CD14-positive monocyte (primary cell): Measurements from ENCODE around the gene TSPAN5. TPM values are rescaled to one million over a fixed set of nuclear protein-coding genes. Genes with fewer than 3 reads are reported as not detected.

ENCODE experiments used
- DNase-seq, 3 donors: peaks; one replicate each; pipeline ENCODE4 v3.0.0-alpha.2; 2011 to 2022
- H2AFZ ChIP-seq: 2 replicates; pipeline ENCODE4 v1.6.0; 2012; ENCODE audit warnings: mild to moderate bottlenecking, low read depth, low read length, inconsistent platforms; ENCODE audit not compliant: insufficient read depth, poor library complexity, severe bottlenecking
- H3K27ac ChIP-seq, 2 donors: 1 replicate in 1 of 2; 2 replicates in 1 of 2; pipeline ENCODE4 v1.5.1; 2012 to 2013; ENCODE audit warnings: low read length in 2 of 2, control low read depth in 1 of 2, inconsistent platforms in 1 of 2, low read depth in 1 of 2, mild to moderate bottlenecking in 1 of 2
- H3K27me3 ChIP-seq, 2 donors: one replicate each; pipeline versions ENCODE4 v1.6.0 to v1.6.1; 2011 to 2013; ENCODE audit warnings: low read length in 2 of 2; ENCODE audit not compliant: control insufficient read depth in 2 of 2, insufficient read depth in 2 of 2
- H3K36me3 ChIP-seq, 2 donors: replicated peaks in 1 of 2; 1 replicate in 1 of 2; 2 replicates in 1 of 2; pipeline versions ENCODE4 v1.5.1 to v1.6.1; 2012 to 2013; ENCODE audit warnings: low read length in 2 of 2, control low read depth in 1 of 2, inconsistent platforms in 1 of 2, mild to moderate bottlenecking in 1 of 2; ENCODE audit not compliant: insufficient read depth in 2 of 2, control insufficient read depth in 1 of 2
- H3K4me1 ChIP-seq, 2 donors: 1 replicate in 1 of 2; 2 replicates in 1 of 2; pipeline versions ENCODE4 v1.5.1 to v1.6.1; 2012 to 2013; ENCODE audit warnings: low read length in 2 of 2, control low read depth in 1 of 2, inconsistent platforms in 1 of 2, mild to moderate bottlenecking in 1 of 2, moderate library complexity in 1 of 2; ENCODE audit not compliant: insufficient read depth in 2 of 2, control insufficient read depth in 1 of 2
- H3K4me2 ChIP-seq: replicated peaks from 2 replicates; pipeline ENCODE3; 2012; ENCODE audit warnings: low read length, moderate library complexity, mild to moderate bottlenecking; ENCODE audit not compliant: poor library complexity, severe bottlenecking; ENCODE audit errors: extremely low read depth
- H3K4me3 ChIP-seq, 3 experiments: fragments of 200-600 bp in 1 of 3; sonication (generic) in 1 of 3; replicated peaks in 1 of 3; 1 replicate in 2 of 3; 2 replicates in 1 of 3; pipeline ENCODE4 v1.5.1; 2011 to 2013; ENCODE audit warnings: low read length in 3 of 3, mild to moderate bottlenecking in 3 of 3, control low read depth in 2 of 3, low read depth in 2 of 3, inconsistent platforms in 1 of 3, moderate library complexity in 1 of 3
- H3K79me2 ChIP-seq: 2 replicates; pipeline ENCODE4 v1.6.0; 2012; ENCODE audit warnings: mild to moderate bottlenecking, control low read depth, inconsistent platforms, low read length, moderate library complexity; ENCODE audit not compliant: insufficient read depth
- H3K9ac ChIP-seq: 2 replicates; pipeline ENCODE4 v1.6.0; 2017; ENCODE audit warnings: low read length, mild to moderate bottlenecking; ENCODE audit not compliant: insufficient read depth, poor library complexity, severe bottlenecking
- H3K9me3 ChIP-seq, 2 donors: replicated peaks in 1 of 2; 1 replicate in 1 of 2; 2 replicates in 1 of 2; pipeline versions ENCODE4 v1.5.1 to v1.6.1; 2012 to 2013; ENCODE audit warnings: low read length in 2 of 2, control low read depth in 1 of 2; ENCODE audit not compliant: control insufficient read depth in 1 of 2, insufficient read depth in 1 of 2
- H4K20me1 ChIP-seq: 2 replicates; pipeline ENCODE4 v1.6.0; 2012; ENCODE audit warnings: mild to moderate bottlenecking, low read length, control low read depth, moderate library complexity; ENCODE audit not compliant: insufficient read depth
- H3K27ac Mint-ChIP-seq, 7 donors: one replicate each; pipeline ENCODE4 v1.8.0; 2020; ENCODE audit warnings: mild to moderate bottlenecking in 7 of 7, mixed read lengths in 7 of 7, moderate library complexity in 6 of 7, inconsistent platforms in 2 of 7
- H3K27me3 Mint-ChIP-seq, 3 donors: one replicate each; pipeline ENCODE4 v1.8.0; 2021 to 2022; ENCODE audit warnings: low read depth in 3 of 3, mild to moderate bottlenecking in 3 of 3, mixed read lengths in 3 of 3, moderate library complexity in 3 of 3, inconsistent platforms in 1 of 3
- H3K36me3 Mint-ChIP-seq, 2 donors: one replicate each; pipeline ENCODE4 v1.8.0; 2020; ENCODE audit warnings: mixed read lengths in 2 of 2, inconsistent platforms in 1 of 2, mild to moderate bottlenecking in 1 of 2
- H3K4me1 Mint-ChIP-seq: one replicate; pipeline ENCODE4 v1.8.0; 2020; ENCODE audit warnings: mild to moderate bottlenecking, mixed read lengths
- H3K4me3 Mint-ChIP-seq, 2 donors: one replicate each; pipeline ENCODE4 v1.8.0; 2020; ENCODE audit warnings: mild to moderate bottlenecking in 2 of 2, mixed read lengths in 2 of 2, moderate library complexity in 1 of 2
- H3K9me3 Mint-ChIP-seq, 7 donors: one replicate each; pipeline ENCODE4 v1.8.0; 2020 to 2022; ENCODE audit warnings: mixed read lengths in 7 of 7, mild to moderate bottlenecking in 6 of 7, moderate library complexity in 6 of 7, inconsistent platforms in 2 of 7
- CTCF ChIP-seq: fragments of 200-600 bp; IDR thresholded peaks from one replicate; pipeline ENCODE4 v1.8.0; 2022; ENCODE audit warnings: antibody characterized with exemption, mild to moderate bottlenecking
- WGBS: methylation state at CpG from one replicate; pipeline ENCODE4 v1.1.5; 2013; ENCODE audit warnings: missing lambda C conversion rate; ENCODE audit not compliant: insufficient coverage; 5-methylcytosine and 5-hydroxymethylcytosine counted together
- intact Hi-C, 2 donors: fragments of 100-400 bp; cut with micrococcal nuclease; formaldehyde crosslinking; loops; one replicate each; pipeline versions ENCODE4 v1.15.0 to v1.15.1; 2023
- polyA plus RNA-seq, 3 donors: library from polyadenylated mRNA; depleted of rRNA in 1 of 3; unstranded in 2 of 3; stranded (reverse) in 1 of 3; fragments of 300-500 nt in 2 of 3; fragments of >200 nt in 1 of 3; fragmentation: Illumina TruSeq in 2 of 3; gene quantifications; 1 replicate in 2 of 3; 2 replicates in 1 of 3; pipeline ENCODE4 v1.2.3, GENCODE V29; 2012 to 2021

TSPAN5 gene
- polyA plus RNA-seq, 3 donors: 0.09 to 1.1 (median 0.13) TPM

GRCh38 chr4:98662055-98662453 is 3.6 kb upstream of the TSPAN5 start:
- H3K36me3 ChIP-seq: no peaks in the 10 kb centered on the region
- no peak overlapping the region for H3K4me3 ChIP-seq
- Mint-ChIP-seq H3K27me3 (peaks cover 30 to 38% (median 32%) of the 10 kb centered on the region in 3 donors), H3K9me3 (peaks cover 0 to 14% (median 0%) of the 10 kb centered on the region in 7 donors), H3K4me3 (no peak overlapping the region), H3K36me3 (peaks cover 0 to 1% of the 10 kb centered on the region in 2 donors), H3K27ac (no peak overlapping the region), H3K4me1 (peaks cover 33% of the 10 kb centered on the region)
- no peak for TF ChIP-seq CTCF
- no peak overlapping the region for H3K9ac ChIP-seq
- H3K4me2 ChIP-seq: no peak overlapping the region
- H3K27ac ChIP-seq: no peak overlapping the region
- H4K20me1 ChIP-seq: no peaks in the 10 kb centered on the region
- peaks cover 0 to 13% of the 10 kb centered on the region in 2 donors for H3K9me3 ChIP-seq
- DNase-seq: no peak
- intact Hi-C loops: no loop called here
- H3K4me1 ChIP-seq: peaks cover 25 to 28% of the 10 kb centered on the region in 2 donors
- no CpG with 5 or more reads among the region's 4 CpGs for WGBS
- H2AFZ ChIP-seq: no peak overlapping the region
- H3K79me2 ChIP-seq: no peaks in the 10 kb centered on the region
- peaks cover 18 to 28% of the 10 kb centered on the region in 2 donors for H3K27me3 ChIP-seq

- H4K20me1 ChIP-seq: no peaks in the 10 kb centered on the region
- peaks cover 23 to 33% of the 10 kb centered on the region in 2 donors for H3K27me3 ChIP-seq
- Mint-ChIP-seq H3K27me3 (peaks cover 35 to 44% (median 38%) of the 10 kb centered on the region in 3 donors), H3K36me3 (peaks cover 0 to 3% of the 10 kb centered on the region in 2 donors), H3K4me1 (peaks cover 36% of the 10 kb centered on the region), H3K9me3 (peaks cover 0 to 12% (median 0%) of the 10 kb centered on the region in 7 donors), H3K4me3 (no peak overlapping the region), H3K27ac (no peak overlapping the region)
- H3K4me1 ChIP-seq: peaks cover 28 to 30% of the 10 kb centered on the region in 2 donors
- H2AFZ ChIP-seq: no peak overlapping the region
- no peak for TF ChIP-seq CTCF
- no peak overlapping the region for H3K4me3 ChIP-seq
- no peaks in the 10 kb centered on the region for H3K79me2 ChIP-seq
- peaks cover 0 to 10% of the 10 kb centered on the region in 2 donors for H3K9me3 ChIP-seq
- H3K4me2 ChIP-seq: no peak overlapping the region
- H3K9ac ChIP-seq: no peak overlapping the region
- no peak for DNase-seq
- H3K36me3 ChIP-seq: no peaks in the 10 kb centered on the region
- intact Hi-C loops: no loop called here
- no peak overlapping the region for H3K27ac ChIP-seq
- whole genome bisulfite sequencing: no CpG with 5 or more reads among the region's 3 CpGs
These were observed 3.1 kb upstream of the TSPAN5 start for GRCh38 chr4:98661371-98662054.
